Iris pigment epithelial cell (primary cell): ENCODE data around the gene TBC1D32.
A peak's percentile ranks its signal among the peaks of the same experiment; 100 is the strongest.
"Not testable (repeated sequence)": the region's sequence is repeated elsewhere in the genome, so short reads cannot be mapped to it uniquely, and the experiment has no call there.

ENCODE experiments used
- DNase-seq: peaks from one replicate; pipeline ENCODE4 v3.0.0-alpha.2; 2011; ENCODE audit warnings: low read depth

TBC1D32 gene

GRCh38 chr6:121213341-121213740 lies 120.9 kb downstream of the TBC1D32 start:
- DNase-seq: not testable (repeated sequence)

DNA sequence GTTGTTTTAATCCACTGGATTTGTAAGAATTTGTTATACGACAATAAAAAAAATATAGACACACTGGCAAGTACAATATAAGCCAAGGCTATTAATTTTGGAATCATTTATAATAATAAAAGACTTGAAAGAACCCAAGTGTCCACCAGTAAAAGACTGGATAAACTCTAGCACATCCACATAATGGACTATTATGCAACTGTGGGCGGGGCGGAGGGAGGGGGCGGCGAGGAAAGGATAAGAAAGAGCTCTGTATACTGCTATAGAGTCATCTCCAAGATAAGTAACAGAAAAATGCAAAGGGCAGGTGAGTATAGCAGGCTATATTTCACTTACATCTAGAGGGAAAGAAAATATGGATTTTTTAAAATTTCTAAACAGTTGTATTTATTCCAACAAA lies 123.3 kb downstream of the TBC1D32 start:
- no peak for DNase-seq

DNA sequence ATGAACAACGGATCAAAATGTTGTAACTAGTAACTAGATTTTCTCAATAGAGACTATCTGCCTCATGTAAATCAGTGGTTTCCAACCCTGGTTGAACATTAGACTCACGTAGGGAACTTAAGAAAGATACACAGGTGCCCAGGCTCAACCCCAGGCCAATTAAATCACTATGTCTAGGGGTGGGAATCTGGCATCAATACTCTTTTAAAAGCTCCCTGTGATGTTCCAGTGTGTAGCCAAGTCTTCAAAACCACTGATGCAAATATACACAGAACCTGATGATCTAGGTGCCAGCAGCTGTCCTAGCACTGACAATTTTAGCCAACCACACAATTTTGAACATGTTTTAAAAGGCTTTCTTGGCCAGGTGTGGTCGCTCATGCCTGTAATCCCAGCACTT lies 128.7 kb downstream of the TBC1D32 start:
- no peak for DNase-seq

GRCh38 chr6:121201105-121201504 lies 133.2 kb downstream of the TBC1D32 start:
- DNase-seq: peak; percentile 45

DNA sequence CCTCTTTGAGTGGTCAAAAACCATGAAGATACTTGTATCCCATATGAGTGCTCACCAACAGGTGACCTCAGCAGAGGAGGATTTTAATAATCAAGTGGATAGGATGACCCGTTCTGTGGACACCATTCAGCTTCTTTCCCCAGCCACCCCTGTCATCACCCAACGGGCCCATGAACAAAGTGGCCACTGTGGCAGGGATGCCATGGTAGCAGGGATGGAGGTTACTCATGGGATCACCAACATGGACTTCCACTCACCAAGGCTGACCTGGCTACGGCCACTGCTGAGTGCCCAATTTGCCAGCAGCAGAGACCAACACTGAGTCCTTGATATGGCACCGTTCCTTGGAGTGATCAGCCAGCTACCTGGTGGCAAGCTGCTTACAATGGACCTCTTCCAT lies 138.2 kb downstream of the TBC1D32 start:
- DNase-seq: not testable (repeated sequence)

DNA sequence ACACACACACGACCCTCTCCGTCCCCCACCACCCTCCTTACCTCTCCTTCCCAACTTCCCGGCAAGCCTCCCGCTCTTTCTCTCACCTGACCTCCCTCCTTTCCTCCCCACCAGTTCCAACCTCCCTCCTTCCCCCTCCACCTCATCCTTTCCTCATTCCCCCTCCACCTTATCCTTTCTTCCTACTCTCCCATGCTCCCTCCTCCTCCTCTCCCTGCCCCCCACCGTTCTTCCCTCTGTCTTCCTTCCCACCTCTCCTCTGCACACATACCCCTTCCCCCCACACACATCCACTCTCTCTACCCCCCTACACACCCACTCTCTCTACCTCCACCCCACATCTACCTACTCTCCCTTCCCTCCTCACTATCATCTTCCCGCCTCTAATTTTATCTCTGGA lies 144.2 kb downstream of the TBC1D32 start:
- no peak for DNase-seq

GRCh38 chr6:121188356-121188755 lies 145.9 kb downstream of the TBC1D32 start:
- DNase-seq: no peak

GRCh38 chr6:121187833-121188200 lies 146.5 kb downstream of the TBC1D32 start:
- DNase-seq: no peak

- DNase-seq: no peak
These were observed 147.0 kb downstream of the TBC1D32 start for GRCh38 chr6:121187200-121187832.

DNA sequence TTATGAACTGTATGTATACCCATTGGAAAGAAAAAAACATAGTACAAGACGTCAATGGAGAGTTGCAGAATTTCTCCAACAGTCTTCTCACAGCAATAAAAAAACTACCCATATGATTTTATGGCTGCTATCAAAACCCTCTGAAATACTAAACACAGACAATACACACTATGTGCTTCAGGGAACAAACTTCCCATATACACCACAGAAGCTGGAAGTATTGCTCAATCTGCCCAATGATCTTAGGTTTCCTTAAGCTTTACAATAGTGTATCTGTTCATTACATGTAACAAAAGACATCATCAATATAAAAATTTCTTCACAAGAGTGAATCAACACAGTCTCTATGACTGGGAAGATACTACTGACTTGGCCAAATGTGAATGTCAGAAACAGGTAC lies 150.5 kb downstream of the TBC1D32 start:
- no peak for DNase-seq

GRCh38 chr6:121175827-121176226 lies 158.5 kb downstream of the TBC1D32 start:
- no peak for DNase-seq

- not testable (repeated sequence) for DNase-seq
These were observed 161.8 kb downstream of the TBC1D32 start for GRCh38 chr6:121172451-121172850.

- DNase-seq: no peak
These were observed 162.4 kb downstream of the TBC1D32 start for GRCh38 chr6:121171879-121172278.

DNA sequence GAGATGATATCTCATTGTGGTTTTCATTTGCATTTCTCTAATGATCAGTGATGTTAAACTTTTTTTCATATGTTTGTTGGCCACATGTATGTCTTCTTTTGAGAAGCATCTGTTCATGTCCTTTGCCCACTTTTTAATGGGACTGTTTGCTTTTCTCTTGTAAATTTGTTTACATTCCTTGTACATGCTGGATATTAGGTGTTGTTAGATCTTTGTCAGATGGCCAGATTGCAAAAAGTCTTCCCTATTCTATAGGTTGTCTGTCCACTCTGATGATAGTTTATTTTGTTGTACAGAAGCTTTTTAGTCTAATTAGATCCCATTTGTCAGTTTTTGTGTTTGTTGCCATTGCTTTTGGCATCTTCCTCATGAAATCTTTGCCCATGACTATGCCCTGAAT lies 172.4 kb downstream of the TBC1D32 start:
- no peak for DNase-seq

DNA sequence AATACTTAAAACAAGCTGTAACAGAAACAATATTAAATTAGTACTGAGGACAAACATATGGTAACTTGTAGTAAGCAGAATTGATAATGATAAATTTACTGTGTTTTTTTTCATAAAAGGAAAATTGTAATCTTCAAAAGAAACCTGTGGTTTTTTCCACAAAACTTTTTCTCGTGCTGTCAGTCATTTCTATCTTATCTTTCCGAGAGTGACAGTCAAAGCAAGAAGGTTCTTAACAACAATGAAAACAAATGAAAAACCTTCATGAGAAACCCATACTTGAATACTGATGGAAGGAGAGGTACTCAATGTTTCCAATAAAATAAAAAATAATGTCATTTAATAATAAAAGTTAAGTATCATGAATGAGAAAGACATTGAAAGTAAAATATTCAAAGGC lies 174.0 kb downstream of the TBC1D32 start:
- DNase-seq: no peak

- no peak for DNase-seq
These were observed 175.4 kb downstream of the TBC1D32 start for GRCh38 chr6:121158891-121159290.

DNA sequence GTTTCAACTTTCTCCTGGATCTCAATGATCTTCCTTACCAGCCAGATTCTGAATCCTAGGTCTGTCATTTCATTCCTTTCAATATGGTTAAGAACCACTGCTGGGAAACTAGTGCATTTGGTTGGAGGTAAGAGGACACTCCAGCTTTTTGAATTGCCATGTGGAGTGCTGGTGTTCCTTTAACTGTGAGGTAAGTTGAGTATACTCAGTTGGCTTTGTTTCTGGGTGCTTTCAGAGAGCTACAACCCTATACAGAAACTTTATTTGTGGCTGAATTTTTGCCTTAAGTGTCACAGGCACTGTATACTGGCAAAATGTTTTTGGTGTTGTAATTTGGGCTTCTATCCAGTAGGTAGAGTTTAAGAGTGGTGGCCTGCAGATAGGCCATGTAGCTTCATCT lies 175.8 kb downstream of the TBC1D32 start:
- no peak for DNase-seq

DNA sequence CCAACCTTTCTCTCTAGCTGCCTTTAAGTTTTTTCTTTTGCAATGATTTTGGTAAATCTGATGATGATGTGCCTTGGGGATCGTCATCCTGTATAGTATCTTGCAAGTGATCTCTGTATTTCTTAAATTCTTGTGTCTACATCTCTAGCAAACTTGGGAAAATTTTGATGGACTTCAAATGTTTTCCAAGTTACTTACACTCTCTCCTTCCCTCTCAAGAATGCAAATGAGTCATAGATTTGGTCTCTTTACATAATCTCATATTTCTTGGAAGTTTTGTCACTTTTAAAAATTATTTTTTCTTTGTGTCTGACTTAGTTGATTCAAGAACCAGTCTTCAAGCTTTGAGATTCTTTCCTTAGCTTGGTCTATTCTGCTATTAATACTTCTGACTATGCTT lies 176.4 kb downstream of the TBC1D32 start:
- peak; percentile 32 for DNase-seq

GRCh38 chr6:121143476-121143875 lies 190.8 kb downstream of the TBC1D32 start:
- no peak for DNase-seq

DNA sequence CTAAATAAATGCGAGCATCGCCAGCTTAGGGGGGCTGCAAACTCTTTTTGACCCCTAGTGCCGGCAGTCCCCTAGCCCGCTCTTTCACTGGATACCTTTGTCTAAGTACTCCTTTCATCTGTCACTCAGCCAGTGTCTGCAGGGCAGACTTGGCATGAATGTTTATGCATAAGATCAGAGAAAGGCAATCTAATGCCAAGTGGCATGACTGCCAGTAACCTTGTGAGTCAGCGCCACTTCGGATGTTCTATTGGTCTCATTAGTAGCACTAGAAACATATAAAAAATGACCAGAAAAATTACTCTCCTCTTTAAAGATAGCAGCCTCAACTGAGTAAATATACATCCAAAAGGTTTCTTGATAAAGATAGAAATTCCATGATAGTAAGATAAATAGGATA lies 192.2 kb downstream of the TBC1D32 start:
- DNase-seq: no peak

- DNase-seq: no peak
These were observed 198.9 kb downstream of the TBC1D32 start for GRCh38 chr6:121135425-121135824.

DNA sequence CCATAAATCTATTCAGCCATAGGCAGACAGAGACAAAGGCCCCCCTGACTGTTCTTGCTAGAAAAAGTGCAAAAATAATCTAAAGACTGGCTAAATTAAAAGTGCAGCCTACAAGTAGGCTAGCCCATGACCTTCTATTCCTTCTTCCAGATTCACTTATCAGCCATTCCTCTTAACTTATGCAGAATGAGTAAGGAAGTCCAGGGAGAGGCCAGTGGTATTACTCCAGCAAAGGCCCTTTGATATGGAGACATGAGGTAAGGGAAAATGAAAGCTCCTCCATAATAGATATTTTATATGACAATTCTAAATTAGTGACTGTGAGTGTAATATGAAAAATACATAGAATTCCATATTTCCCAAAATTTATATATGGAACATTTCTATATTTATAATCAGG lies 199.4 kb downstream of the TBC1D32 start:
- no peak for DNase-seq

- no peak for DNase-seq
These were observed 209.7 kb downstream of the TBC1D32 start for GRCh38 chr6:121124600-121124999.

GRCh38 chr6:121112356-121112755 lies 221.9 kb downstream of the TBC1D32 start:
- no peak for DNase-seq

- DNase-seq: no peak
These were observed 223.5 kb downstream of the TBC1D32 start for GRCh38 chr6:121110733-121111132.
